HEK293 (cell line): ENCODE measurements around the gene DDX46.
A peak's percentile ranks its signal among the peaks of the same experiment; 100 is the strongest.

Source experiments
- GLI2 ChIP-seq: fragments of 450-650 bp; formaldehyde crosslinking; IDR thresholded peaks from 2 replicates; pipeline ENCODE4; 2017; ENCODE audit warnings: missing biosample characterization, missing genetic modification characterization, low read depth, borderline replicate concordance
- GLI4 ChIP-seq: fragments of 450-650 bp; formaldehyde crosslinking; IDR thresholded peaks from 2 replicates; pipeline ENCODE4 v1.5.1; 2016; ENCODE audit warnings: missing biosample characterization, missing genetic modification characterization
- HOXA7 ChIP-seq: sonication (generic); formaldehyde crosslinking; IDR thresholded peaks from 2 replicates; pipeline ENCODE4 v1.8.1; 2022; ENCODE audit warnings: missing genetic modification reagents, borderline replicate concordance
- MYNN ChIP-seq: fragments of 450-650 bp; formaldehyde crosslinking; IDR thresholded peaks from 2 replicates; pipeline ENCODE4 v1.5.1; 2016; ENCODE audit warnings: missing biosample characterization, missing genetic modification characterization, borderline replicate concordance
- SP7 ChIP-seq: fragments of 450-650 bp; formaldehyde crosslinking; IDR thresholded peaks from 2 replicates; pipeline ENCODE4 v1.5.1; 2016; ENCODE audit warnings: missing biosample characterization, missing genetic modification characterization
- ZNF114 ChIP-seq: fragments of 450-650 bp; formaldehyde crosslinking; IDR thresholded peaks from 2 replicates; pipeline ENCODE4 v1.5.0; 2017; ENCODE audit warnings: missing biosample characterization, missing genetic modification characterization
- ZNF184 ChIP-seq: fragments of 450-650 bp; IDR thresholded peaks from 2 replicates; pipeline ENCODE4 v1.5.1; 2018; ENCODE audit warnings: missing biosample characterization, mild to moderate bottlenecking, missing genetic modification characterization
- ZNF214 ChIP-seq: fragments of 450-650 bp; formaldehyde crosslinking; IDR thresholded peaks from 2 replicates; pipeline ENCODE4 v1.5.1; 2017; ENCODE audit warnings: missing biosample characterization, mild to moderate bottlenecking, missing genetic modification characterization, borderline replicate concordance
- ZNF239 ChIP-seq: fragments of 450-650 bp; formaldehyde crosslinking; IDR thresholded peaks from 2 replicates; pipeline ENCODE4 v1.5.1; 2016; ENCODE audit warnings: missing biosample characterization, missing genetic modification characterization
- ZNF266 ChIP-seq: fragments of 450-650 bp; formaldehyde crosslinking; IDR thresholded peaks from 2 replicates; pipeline ENCODE4 v1.5.1; 2016; ENCODE audit warnings: missing biosample characterization, missing genetic modification characterization, low read depth
- ZNF501 ChIP-seq: fragments of 450-650 bp; formaldehyde crosslinking; IDR thresholded peaks from 2 replicates; pipeline ENCODE4 v1.5.1; 2016; ENCODE audit warnings: missing biosample characterization, missing genetic modification characterization
- ZNF510 ChIP-seq: fragments of 450-650 bp; formaldehyde crosslinking; IDR thresholded peaks from 2 replicates; pipeline ENCODE4 v1.5.1; 2018; ENCODE audit warnings: mild to moderate bottlenecking, missing genetic modification characterization, missing biosample characterization; ENCODE audit not compliant: insufficient replicate concordance
- ZNF529 ChIP-seq: fragments of 450-650 bp; formaldehyde crosslinking; IDR thresholded peaks from 2 replicates; pipeline ENCODE4 v1.5.1; 2017; ENCODE audit warnings: missing genetic modification characterization, missing biosample characterization; ENCODE audit not compliant: insufficient replicate concordance
- ZNF548 ChIP-seq: fragments of 450-650 bp; formaldehyde crosslinking; IDR thresholded peaks from 2 replicates; pipeline ENCODE4 v1.5.1; 2016; ENCODE audit warnings: missing biosample characterization, missing genetic modification characterization
- ZNF776 ChIP-seq: fragments of 450-650 bp; formaldehyde crosslinking; IDR thresholded peaks from 2 replicates; pipeline ENCODE4 v1.5.0; 2017; ENCODE audit warnings: missing biosample characterization, missing genetic modification characterization, borderline replicate concordance
- ZNF777 ChIP-seq: fragments of 450-650 bp; formaldehyde crosslinking; IDR thresholded peaks from 2 replicates; pipeline ENCODE4 v1.5.1; 2017; ENCODE audit warnings: missing biosample characterization, missing genetic modification characterization, borderline replicate concordance
- TF ChIP-seq, protein P1 (sequence below): fragments of 450-650 bp; formaldehyde crosslinking; IDR thresholded peaks from 2 replicates; pipeline ENCODE4 v1.5.1; 2016; ENCODE audit warnings: missing biosample characterization, missing genetic modification characterization, low read depth
- TF ChIP-seq, protein P2 (sequence below): fragments of 450-650 bp; IDR thresholded peaks from 2 replicates; pipeline ENCODE4 v1.5.1; 2018; ENCODE audit warnings: missing biosample characterization, missing genetic modification characterization
- TF ChIP-seq, protein P3 (sequence below): fragments of 450-650 bp; formaldehyde crosslinking; IDR thresholded peaks from 2 replicates; pipeline ENCODE4 v1.5.1; 2017; ENCODE audit warnings: missing biosample characterization, mild to moderate bottlenecking, missing genetic modification characterization, moderate library complexity
- TF ChIP-seq, protein P4 (sequence below): fragments of 450-650 bp; formaldehyde crosslinking; IDR thresholded peaks from 2 replicates; pipeline ENCODE4 v1.5.0; 2017; ENCODE audit warnings: missing biosample characterization, missing genetic modification characterization, borderline replicate concordance
- TF ChIP-seq, protein P5 (sequence below): fragments of 450-650 bp; formaldehyde crosslinking; conservative IDR thresholded peaks from 2 replicates; pipeline ENCODE4 v1.5.1; 2016; ENCODE audit warnings: low read depth, missing biosample characterization, missing genetic modification characterization
- TF ChIP-seq, protein P6 (sequence below): fragments of 450-650 bp; formaldehyde crosslinking; conservative IDR thresholded peaks from 2 replicates; pipeline ENCODE4 v1.5.1; 2016; ENCODE audit warnings: low read depth, missing biosample characterization, missing genetic modification characterization

DDX46 gene

DNA sequence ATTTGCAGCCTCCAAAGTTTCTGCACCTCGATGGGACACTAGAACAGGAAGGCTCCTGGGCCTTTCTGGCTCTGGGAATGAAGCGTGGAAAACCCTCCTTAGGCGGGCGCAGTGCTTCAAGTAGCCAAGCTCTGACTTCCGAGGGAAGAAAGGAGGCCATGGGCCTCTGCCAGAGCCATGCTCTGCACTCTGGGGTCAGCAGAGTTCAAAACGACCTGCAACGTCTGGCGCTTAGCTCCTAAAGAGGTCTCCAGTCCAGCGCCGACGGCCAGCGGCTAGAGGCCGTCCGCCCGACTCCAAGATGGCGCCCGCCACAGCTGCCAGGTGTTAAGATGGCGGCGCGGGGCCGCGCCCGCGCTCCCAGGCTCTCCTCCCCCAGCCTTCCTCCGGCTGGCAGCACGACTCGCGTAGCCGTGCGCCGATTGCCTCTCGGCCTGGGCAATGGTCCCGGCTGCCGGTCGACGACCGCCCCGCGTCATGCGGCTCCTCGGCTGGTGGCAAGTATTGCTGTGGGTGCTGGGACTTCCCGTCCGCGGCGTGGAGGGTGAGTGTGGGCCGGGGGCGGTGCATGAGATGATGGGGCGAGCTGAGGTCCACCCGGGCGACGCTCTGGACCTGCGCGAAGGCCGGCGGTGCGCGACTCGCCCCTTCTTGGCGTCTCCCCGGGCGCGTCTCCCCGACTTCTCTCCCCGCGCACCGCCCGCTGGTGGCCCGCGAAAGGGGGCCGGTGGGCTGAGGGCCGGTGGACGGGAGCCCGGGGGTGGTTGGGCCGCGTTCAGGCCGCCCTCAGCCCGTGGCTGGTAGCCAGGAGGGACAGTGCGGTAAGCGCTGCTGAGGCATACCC, 115.6 kb downstream of the DDX46 start, which contains the start of gene TXNDC15 (continued):
- TF ChIP-seq, protein P1, sequence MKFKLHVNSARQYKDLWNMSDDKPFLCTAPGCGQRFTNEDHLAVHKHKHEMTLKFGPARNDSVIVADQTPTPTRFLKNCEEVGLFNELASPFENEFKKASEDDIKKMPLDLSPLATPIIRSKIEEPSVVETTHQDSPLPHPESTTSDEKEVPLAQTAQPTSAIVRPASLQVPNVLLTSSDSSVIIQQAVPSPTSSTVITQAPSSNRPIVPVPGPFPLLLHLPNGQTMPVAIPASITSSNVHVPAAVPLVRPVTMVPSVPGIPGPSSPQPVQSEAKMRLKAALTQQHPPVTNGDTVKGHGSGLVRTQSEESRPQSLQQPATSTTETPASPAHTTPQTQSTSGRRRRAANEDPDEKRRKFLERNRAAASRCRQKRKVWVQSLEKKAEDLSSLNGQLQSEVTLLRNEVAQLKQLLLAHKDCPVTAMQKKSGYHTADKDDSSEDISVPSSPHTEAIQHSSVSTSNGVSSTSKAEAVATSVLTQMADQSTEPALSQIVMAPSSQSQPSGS (tag by site-specific recombination): no peak
- TF ChIP-seq ZNF510 (no peak), ZNF529 (no peak), SP7 (peak; percentile 90), ZNF266 (tag by site-specific recombination) (no peak), ZNF114 (no peak), ZNF214 (tag by site-specific recombination) (no peak), ZNF776 (no peak), MYNN (tag by site-specific recombination) (no peak; the same call in 1 of the 2 replicates), ZNF184 (tag by site-specific recombination) (no peak), ZNF501 (peak; percentile 91; the same call in 1 of the 2 replicates), ZNF777 (tag by site-specific recombination) (peak; percentile 52), GLI2 (tag by site-specific recombination) (no peak), ZNF548 (tag by site-specific recombination) (no peak), HOXA7 (CRISPR knock-in tag) (no peak), ZNF239 (0 out of 2 replicates have a peak, but pooled peaks have one; percentile 13), GLI4 (peak; percentile 82)
- TF ChIP-seq, protein P2, sequence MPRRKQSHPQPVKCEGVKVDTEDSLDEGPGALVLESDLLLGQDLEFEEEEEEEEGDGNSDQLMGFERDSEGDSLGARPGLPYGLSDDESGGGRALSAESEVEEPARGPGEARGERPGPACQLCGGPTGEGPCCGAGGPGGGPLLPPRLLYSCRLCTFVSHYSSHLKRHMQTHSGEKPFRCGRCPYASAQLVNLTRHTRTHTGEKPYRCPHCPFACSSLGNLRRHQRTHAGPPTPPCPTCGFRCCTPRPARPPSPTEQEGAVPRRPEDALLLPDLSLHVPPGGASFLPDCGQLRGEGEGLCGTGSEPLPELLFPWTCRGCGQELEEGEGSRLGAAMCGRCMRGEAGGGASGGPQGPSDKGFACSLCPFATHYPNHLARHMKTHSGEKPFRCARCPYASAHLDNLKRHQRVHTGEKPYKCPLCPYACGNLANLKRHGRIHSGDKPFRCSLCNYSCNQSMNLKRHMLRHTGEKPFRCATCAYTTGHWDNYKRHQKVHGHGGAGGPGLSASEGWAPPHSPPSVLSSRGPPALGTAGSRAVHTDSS (tag by site-specific recombination): no peak; the same call in 1 of the 2 replicates
- TF ChIP-seq, protein P3, sequence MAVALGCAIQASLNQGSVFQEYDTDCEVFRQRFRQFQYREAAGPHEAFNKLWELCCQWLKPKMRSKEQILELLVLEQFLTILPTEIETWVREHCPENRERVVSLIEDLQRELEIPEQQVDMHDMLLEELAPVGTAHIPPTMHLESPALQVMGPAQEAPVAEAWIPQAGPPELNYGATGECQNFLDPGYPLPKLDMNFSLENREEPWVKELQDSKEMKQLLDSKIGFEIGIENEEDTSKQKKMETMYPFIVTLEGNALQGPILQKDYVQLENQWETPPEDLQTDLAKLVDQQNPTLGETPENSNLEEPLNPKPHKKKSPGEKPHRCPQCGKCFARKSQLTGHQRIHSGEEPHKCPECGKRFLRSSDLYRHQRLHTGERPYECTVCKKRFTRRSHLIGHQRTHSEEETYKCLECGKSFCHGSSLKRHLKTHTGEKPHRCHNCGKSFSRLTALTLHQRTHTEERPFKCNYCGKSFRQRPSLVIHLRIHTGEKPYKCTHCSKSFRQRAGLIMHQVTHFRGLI: no peak; the same call in 1 of the 2 replicates
- TF ChIP-seq, protein P4, sequence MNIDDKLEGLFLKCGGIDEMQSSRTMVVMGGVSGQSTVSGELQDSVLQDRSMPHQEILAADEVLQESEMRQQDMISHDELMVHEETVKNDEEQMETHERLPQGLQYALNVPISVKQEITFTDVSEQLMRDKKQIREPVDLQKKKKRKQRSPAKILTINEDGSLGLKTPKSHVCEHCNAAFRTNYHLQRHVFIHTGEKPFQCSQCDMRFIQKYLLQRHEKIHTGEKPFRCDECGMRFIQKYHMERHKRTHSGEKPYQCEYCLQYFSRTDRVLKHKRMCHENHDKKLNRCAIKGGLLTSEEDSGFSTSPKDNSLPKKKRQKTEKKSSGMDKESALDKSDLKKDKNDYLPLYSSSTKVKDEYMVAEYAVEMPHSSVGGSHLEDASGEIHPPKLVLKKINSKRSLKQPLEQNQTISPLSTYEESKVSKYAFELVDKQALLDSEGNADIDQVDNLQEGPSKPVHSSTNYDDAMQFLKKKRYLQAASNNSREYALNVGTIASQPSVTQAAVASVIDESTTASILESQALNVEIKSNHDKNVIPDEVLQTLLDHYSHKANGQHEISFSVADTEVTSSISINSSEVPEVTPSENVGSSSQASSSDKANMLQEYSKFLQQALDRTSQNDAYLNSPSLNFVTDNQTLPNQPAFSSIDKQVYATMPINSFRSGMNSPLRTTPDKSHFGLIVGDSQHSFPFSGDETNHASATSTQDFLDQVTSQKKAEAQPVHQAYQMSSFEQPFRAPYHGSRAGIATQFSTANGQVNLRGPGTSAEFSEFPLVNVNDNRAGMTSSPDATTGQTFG (tag by site-specific recombination): no peak
- TF ChIP-seq, protein P5, sequence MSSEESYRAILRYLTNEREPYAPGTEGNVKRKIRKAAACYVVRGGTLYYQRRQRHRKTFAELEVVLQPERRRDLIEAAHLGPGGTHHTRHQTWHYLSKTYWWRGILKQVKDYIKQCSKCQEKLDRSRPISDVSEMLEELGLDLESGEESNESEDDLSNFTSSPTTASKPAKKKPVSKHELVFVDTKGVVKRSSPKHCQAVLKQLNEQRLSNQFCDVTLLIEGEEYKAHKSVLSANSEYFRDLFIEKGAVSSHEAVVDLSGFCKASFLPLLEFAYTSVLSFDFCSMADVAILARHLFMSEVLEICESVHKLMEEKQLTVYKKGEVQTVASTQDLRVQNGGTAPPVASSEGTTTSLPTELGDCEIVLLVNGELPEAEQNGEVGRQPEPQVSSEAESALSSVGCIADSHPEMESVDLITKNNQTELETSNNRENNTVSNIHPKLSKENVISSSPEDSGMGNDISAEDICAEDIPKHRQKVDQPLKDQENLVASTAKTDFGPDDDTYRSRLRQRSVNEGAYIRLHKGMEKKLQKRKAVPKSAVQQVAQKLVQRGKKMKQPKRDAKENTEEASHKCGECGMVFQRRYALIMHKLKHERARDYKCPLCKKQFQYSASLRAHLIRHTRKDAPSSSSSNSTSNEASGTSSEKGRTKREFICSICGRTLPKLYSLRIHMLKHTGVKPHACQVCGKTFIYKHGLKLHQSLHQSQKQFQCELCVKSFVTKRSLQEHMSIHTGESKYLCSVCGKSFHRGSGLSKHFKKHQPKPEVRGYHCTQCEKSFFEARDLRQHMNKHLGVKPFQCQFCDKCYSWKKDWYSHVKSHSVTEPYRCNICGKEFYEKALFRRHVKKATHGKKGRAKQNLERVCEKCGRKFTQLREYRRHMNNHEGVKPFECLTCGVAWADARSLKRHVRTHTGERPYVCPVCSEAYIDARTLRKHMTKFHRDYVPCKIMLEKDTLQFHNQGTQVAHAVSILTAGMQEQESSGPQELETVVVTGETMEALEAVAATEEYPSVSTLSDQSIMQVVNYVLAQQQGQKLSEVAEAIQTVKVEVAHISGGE (tag by site-specific recombination): peak; percentile 57
- TF ChIP-seq, protein P6, sequence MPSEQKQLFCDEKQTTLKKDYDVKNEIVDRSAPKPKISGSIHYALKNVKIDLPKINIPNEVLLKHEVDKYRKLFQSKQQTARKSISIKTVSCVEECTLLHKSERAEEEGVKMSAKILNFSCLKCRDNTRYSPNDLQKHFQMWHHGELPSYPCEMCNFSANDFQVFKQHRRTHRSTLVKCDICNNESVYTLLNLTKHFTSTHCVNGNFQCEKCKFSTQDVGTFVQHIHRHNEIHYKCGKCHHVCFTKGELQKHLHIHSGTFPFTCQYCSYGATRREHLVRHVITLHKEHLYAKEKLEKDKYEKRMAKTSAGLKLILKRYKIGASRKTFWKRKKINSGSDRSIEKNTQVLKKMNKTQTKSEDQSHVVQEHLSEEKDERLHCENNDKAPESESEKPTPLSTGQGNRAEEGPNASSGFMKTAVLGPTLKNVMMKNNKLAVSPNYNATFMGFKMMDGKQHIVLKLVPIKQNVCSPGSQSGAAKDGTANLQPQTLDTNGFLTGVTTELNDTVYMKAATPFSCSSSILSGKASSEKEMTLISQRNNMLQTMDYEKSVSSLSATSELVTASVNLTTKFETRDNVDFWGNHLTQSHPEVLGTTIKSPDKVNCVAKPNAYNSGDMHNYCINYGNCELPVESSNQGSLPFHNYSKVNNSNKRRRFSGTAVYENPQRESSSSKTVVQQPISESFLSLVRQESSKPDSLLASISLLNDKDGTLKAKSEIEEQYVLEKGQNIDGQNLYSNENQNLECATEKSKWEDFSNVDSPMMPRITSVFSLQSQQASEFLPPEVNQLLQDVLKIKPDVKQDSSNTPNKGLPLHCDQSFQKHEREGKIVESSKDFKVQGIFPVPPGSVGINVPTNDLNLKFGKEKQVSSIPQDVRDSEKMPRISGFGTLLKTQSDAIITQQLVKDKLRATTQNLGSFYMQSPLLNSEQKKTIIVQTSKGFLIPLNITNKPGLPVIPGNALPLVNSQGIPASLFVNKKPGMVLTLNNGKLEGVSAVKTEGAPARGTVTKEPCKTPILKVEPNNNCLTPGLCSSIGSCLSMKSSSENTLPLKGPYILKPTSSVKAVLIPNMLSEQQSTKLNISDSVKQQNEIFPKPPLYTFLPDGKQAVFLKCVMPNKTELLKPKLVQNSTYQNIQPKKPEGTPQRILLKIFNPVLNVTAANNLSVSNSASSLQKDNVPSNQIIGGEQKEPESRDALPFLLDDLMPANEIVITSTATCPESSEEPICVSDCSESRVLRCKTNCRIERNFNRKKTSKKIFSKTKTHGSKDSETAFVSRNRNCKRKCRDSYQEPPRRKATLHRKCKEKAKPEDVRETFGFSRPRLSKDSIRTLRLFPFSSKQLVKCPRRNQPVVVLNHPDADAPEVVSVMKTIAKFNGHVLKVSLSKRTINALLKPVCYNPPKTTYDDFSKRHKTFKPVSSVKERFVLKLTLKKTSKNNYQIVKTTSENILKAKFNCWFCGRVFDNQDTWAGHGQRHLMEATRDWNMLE (tag by site-specific recombination): peak; percentile 64
